Measurements from ENCODE around the gene RIOX2.
A peak's percentile ranks its signal among the peaks of the same experiment; 100 is the strongest.
"Not testable (repeated sequence)": the region's sequence is repeated elsewhere in the genome, so short reads cannot be mapped to it uniquely, and the experiment has no call there.

The RIOX2 gene

GRCh38 chr3:97971679-97972567 is at the start of gene RIOX2:
RIOX2 (minus strand) TSS chr3:97972431; CDS start chr3:97967593, 4,838 bp downstream.
- peak; percentile 54 for DNase-seq (ENCODE audit: low read depth)
- TF ChIP-seq, protein P1, sequence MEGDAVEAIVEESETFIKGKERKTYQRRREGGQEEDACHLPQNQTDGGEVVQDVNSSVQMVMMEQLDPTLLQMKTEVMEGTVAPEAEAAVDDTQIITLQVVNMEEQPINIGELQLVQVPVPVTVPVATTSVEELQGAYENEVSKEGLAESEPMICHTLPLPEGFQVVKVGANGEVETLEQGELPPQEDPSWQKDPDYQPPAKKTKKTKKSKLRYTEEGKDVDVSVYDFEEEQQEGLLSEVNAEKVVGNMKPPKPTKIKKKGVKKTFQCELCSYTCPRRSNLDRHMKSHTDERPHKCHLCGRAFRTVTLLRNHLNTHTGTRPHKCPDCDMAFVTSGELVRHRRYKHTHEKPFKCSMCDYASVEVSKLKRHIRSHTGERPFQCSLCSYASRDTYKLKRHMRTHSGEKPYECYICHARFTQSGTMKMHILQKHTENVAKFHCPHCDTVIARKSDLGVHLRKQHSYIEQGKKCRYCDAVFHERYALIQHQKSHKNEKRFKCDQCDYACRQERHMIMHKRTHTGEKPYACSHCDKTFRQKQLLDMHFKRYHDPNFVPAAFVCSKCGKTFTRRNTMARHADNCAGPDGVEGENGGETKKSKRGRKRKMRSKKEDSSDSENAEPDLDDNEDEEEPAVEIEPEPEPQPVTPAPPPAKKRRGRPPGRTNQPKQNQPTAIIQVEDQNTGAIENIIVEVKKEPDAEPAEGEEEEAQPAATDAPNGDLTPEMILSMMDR (IDR thresholded peaks at IDR 0.05; ENCODE audit: low read depth, low read length, missing control alignments) = no peak
- peak within 1 kb of the TSS; percentile 89 for H3K4me3 ChIP-seq (ENCODE audit: low read depth, low read length)

DNA sequence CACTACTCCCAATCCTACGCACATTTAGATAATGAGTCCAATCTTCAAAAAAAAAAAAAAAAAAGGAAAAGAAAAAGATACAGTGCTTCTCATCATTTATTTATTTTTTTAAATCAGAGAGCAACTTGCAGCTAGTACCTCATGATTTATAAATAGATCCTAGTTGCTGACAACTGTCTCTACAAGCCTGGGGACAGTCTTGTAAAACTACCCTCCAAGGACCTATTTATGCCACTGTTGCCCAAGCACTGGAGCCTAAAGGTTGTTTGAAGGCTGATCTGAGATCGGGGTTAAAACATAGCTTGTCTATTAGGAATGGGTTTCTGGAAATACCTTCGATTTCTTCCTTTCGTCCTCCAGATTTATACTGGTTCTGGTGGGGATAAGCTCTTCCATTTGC is 48.2 kb upstream of the RIOX2 start:
- no peak for DNase-seq (ENCODE audit: low read depth)
- no peak overlapping the region for H3K4me3 ChIP-seq (ENCODE audit: low read depth, low read length)
- TF ChIP-seq, protein P1 (IDR thresholded peaks at IDR 0.05; ENCODE audit: low read depth, low read length, missing control alignments) = no peak

DNA sequence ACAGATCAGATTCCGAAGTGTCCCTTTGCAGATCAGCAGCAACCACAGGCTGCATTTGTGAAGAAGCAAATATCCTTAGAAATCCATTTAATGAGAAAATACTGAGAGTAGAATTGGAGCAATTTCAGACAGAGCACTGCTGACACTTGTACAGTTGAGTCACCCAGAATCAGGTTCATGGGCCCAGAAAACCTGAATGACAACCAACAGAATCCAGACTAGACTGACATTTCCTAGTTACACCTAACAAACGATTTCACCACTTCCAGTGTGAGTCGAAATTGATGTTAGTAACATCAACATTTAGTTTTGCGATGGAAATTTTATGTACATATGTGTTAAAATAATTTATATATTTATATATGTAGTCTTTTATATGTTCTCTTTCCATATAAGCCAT is 46.1 kb upstream of the RIOX2 start:
- TF ChIP-seq, protein P1 (IDR thresholded peaks at IDR 0.05; ENCODE audit: low read depth, low read length, missing control alignments) = no peak
- DNase-seq (ENCODE audit: low read depth) = no peak
- H3K4me3 ChIP-seq (ENCODE audit: low read depth, low read length) = no peak overlapping the region

- H3K4me3 ChIP-seq (ENCODE audit: low read depth, low read length) = no peak overlapping the region
- no peak for DNase-seq (ENCODE audit: low read depth)
- TF ChIP-seq, protein P1 (IDR thresholded peaks at IDR 0.05; ENCODE audit: low read depth, low read length, missing control alignments) = no peak
Observed at GRCh38 chr3:98014268-98014585, 42.0 kb upstream of the RIOX2 start.

DNA sequence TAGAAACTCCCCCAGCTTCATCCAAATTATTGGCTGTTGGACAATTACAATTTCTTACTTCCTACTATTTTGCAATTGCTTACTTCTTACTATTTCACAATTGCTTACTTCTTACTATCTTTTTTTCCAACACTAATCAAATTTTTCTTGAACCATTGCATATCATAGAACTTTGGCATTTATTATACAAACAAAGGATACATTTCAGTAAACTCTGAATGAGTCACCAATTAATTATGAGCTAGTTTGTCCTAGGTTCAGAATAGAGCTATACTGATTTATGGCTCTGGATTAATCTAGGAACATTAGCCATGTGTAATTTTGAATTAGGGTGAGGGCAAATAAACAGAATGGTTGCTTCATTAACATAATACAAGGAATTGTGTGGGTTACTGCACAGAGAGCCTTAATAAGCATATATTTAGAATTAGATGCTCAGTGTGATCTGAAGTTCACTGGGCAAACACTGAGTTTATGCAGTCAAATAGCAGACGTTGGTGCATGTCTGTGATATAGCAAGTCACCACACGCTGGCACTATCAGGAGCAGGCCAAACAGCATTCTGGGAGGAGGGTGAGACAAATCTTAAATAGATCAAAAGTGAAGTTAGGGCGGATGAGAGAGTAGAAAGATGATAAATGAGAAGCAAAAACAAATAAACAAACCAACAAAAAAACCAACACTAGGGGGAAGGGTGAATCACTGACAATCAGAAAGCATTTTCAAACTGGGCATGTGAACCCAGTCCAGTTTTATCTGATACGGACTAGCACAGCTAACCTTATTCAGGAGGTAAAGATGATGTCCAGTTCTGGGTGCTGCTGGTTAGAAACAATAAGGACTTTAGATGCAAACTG is 41.4 kb upstream of the RIOX2 start:
- DNase-seq (ENCODE audit: low read depth) = no peak
- TF ChIP-seq, protein P1 (IDR thresholded peaks at IDR 0.05; ENCODE audit: low read depth, low read length, missing control alignments) = no peak
- H3K4me3 ChIP-seq (ENCODE audit: low read depth, low read length) = no peak overlapping the region

GRCh38 chr3:98012979-98013378 is 40.7 kb upstream of the RIOX2 start:
- H3K4me3 ChIP-seq (ENCODE audit: low read depth, low read length) = no peak overlapping the region

DNA sequence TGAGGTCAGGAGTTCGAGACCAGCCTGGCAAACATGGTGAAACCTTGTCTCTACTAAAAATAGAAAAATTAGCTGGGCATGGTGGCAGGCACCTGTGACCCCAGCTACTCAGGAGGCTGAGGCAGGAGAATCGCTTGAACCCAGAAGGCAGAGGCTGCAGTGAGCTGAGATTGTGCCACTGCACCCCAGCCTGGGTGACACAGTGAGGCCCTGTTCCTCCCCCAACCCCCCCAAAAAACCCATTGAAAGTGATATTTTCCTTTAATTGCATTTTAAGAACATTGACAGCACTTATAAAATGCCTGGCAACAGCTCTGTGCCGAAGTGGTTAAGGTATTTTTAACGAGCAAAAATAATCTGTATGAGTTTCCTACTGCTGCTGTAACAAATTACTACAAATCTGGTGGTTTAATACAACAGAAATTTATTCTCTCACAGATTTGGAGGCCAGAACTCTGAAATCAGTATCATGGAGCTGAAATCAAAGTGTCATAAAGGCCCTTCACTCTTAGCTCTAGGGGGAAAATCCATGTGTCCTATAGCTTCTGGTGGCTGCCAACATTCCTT is 38.7 kb upstream of the RIOX2 start:
- not testable (repeated sequence) for H3K4me3 ChIP-seq (ENCODE audit: low read depth, low read length); DNase-seq (ENCODE audit: low read depth)

More at GRCh38 chr3:98012979-98013378, 40.7 kb upstream of the RIOX2 start:
- TF ChIP-seq, protein P1 (IDR thresholded peaks at IDR 0.05; ENCODE audit: low read depth, low read length, missing control alignments) = no peak
- DNase-seq (ENCODE audit: low read depth) = no peak
